Pancreas (tissue), 10 donors: ENCODE results near the gene TMED1. TPM values are rescaled to one million over a fixed set of nuclear protein-coding genes. Genes with fewer than 3 reads are reported as not detected.
A peak's percentile ranks its signal among the peaks of the same experiment; 100 is the strongest.

Experiments
- ATAC-seq, 4 donors: fragments of 200-7000 bp; cut with Tn5 transposase; one replicate each; pipeline versions ENCODE4 v1.8.0 to v1.9.1; 2020; ENCODE audit warnings: mild to moderate bottlenecking in 4 of 4, moderate library complexity in 4 of 4
- DNase-seq, 6 donors: peaks; one replicate each; pipeline ENCODE4 v3.0.0-alpha.2; 2020
- FAIRE-seq: peaks from 2 replicates; lab custom pipeline; 2012; peaks lifted over from hg19 to GRCh38; lab: Jason Lieb, UNC
- H3K27ac ChIP-seq, 4 donors: fragments of 200-600 bp; sonication (generic); 1 replicate in 3 of 4; 2 replicates in 1 of 4; pipeline versions ENCODE4 v1.5.0 to v1.8.0; 2020
- H3K27me3 ChIP-seq, 4 donors: fragments of 200-600 bp; one replicate each; pipeline ENCODE4 v1.8.0; 2021
- H3K36me3 ChIP-seq, 3 donors: fragments of 200-600 bp; sonication (generic) in 1 of 3; one replicate each; pipeline versions ENCODE4 v1.5.0 to v1.8.0; 2020 to 2021
- H3K4me1 ChIP-seq, 3 donors: fragments of 200-600 bp; one replicate each; pipeline ENCODE4 v1.8.0; 2021
- H3K4me3 ChIP-seq, 4 donors: fragments of 200-600 bp; sonication (generic) in 2 of 4; one replicate each; pipeline versions ENCODE4 v1.5.0 to v1.8.0; 2020 to 2021
- H3K9me3 ChIP-seq, 4 donors: fragments of 200-600 bp; one replicate each; pipeline ENCODE4 v1.8.0; 2021
- CTCF ChIP-seq, 4 donors: fragments of 200-600 bp; sonication (generic) in 3 of 4; IDR thresholded peaks; one replicate each; pipeline versions ENCODE4 v1.5.0 to v1.8.0; 2021; ENCODE audit warnings: antibody characterized with exemption in 4 of 4
- WGBS, 2 donors: extraction: QIAGEN DNeasy Blood & Tissue Kit; methylation state at CpG; one replicate each; pipeline ENCODE4 v1.1.7; 2013; 5-methylcytosine and 5-hydroxymethylcytosine counted together
- intact Hi-C, 3 donors: fragments of 100-400 bp; cut with DNase I; formaldehyde crosslinking; loops; one replicate each; pipeline versions ENCODE4 v1.11.1 to v1.14.2; 2022
- polyA plus RNA-seq, 2 donors: library from polyadenylated mRNA; stranded (reverse); fragments of 200-250 nt; gene quantifications; one replicate each; pipeline ENCODE4 v1.2.3, GENCODE V29; 2013
- total RNA-seq, 6 donors: library from RNA; stranded (reverse); fragmentation: NEBNext Ultra II Directional in 4 of 6; extraction: Animal tissue kit (Norgen Biotek cat#: 25700) in 4 of 6; gene quantifications; one replicate each; pipeline versions ENCODE4 v1.2.1 to v1.2.4, GENCODE V29; 2021 to 2023
- donor health status: healthy with polysubstance abuse.
- donor health status: DM: no; HTN: no; CAD: no; lungs with moderate emphysema.
- donor health status: DM: no; HTN: no; CAD: no.
- donor health status: control.
- donor health status: control.
- donor health status: Bipolar disorder and iron deficiency.
- donor health status: DM: yes; HTN: yes; CAD: no.
- donor health status: DM: no; HTN: no; CAD: no.
- donor health status: DM: no; HTN: no; CAD: no.
- donor health status: DM: yes; HTN: yes; CAD: no.

TMED1 gene
- total and polyA plus RNA-seq, 8 donors, result 13.6 to 32.3 (median 20.4) TPM

GRCh38 chr19:10848230-10848856 is 12.3 kb upstream of the TMED1 start, which contains the start of gene C19orf38:
C19orf38 (plus strand) TSS chr19:10848415; CDS start chr19:10848509, 94 bp downstream.
- no peak for TF ChIP-seq CTCF (IDR thresholded peaks at IDR 0.05)
- Histone ChIP-seq H3K4me3 (no peak within 1 kb of the TSS), H3K27me3 (no peaks in the 10 kb centered on the region), H3K27ac (no peak within 1 kb of the TSS), H3K36me3 (no peaks in the 10 kb centered on the region), H3K4me1 (no peaks in the 10 kb centered on the region), H3K9me3 (no peaks in the 10 kb centered on the region)
- peak in 2 of 4 donors; percentile 42 to 49 for ATAC-seq
- WGBS, 2 donors, result 66 to 70% methylated on average over 14 of the region's 14 CpGs
- FAIRE-seq, result no peak
- no peak for DNase-seq
- intact Hi-C loops, result no loop called here

- Histone ChIP-seq H3K27me3 (no peaks in the 10 kb centered on the region), H3K36me3 (no peaks in the 10 kb centered on the region), H3K9me3 (no peaks in the 10 kb centered on the region), H3K27ac (no peak overlapping the region), H3K4me1 (no peaks in the 10 kb centered on the region), H3K4me3 (no peak overlapping the region)
- ATAC-seq (no peak), FAIRE-seq (no peak), DNase-seq (no peak)
- 69 to 80% methylated on average over 2 of the region's 2 CpGs for WGBS, 2 donors
- no peak for TF ChIP-seq CTCF (IDR thresholded peaks at IDR 0.05)
- intact Hi-C loops, result no loop called here
Measured at GRCh38 chr19:10846500-10847202, 10.6 kb upstream of the TMED1 start.

- H3K27me3 ChIP-seq, result no peaks in the 10 kb centered on the region
- intact Hi-C loops, result no loop called here
- WGBS, 2 donors, result 91 to 92% methylated on average over 7 of the region's 7 CpGs
- H3K9me3 ChIP-seq, result no peaks in the 10 kb centered on the region
- no peak for TF ChIP-seq CTCF (IDR thresholded peaks at IDR 0.05)
- no peaks in the 10 kb centered on the region for H3K36me3 ChIP-seq
- H3K4me3 ChIP-seq, result no peak overlapping the region
- no peak overlapping the region for H3K27ac ChIP-seq
- ATAC-seq, result no peak
- no peak for FAIRE-seq
- H3K4me1 ChIP-seq, result peaks cover 0 to 6% (median 3%) of the 10 kb centered on the region in 3 donors
- no peak for DNase-seq
Measured at GRCh38 chr19:10842788-10843187, 6.8 kb upstream of the TMED1 start.

GRCh38 chr19:10839114-10840050 is 3.4 kb upstream of the TMED1 start:
- Histone ChIP-seq H3K9me3 (no peaks in the 10 kb centered on the region), H3K4me3 (no peak overlapping the region), H3K4me1 (peaks cover 0 to 6% (median 3%) of the 10 kb centered on the region in 3 donors), H3K27ac (peak overlapping the region; percentile 51 to 80 (median 73)), H3K27me3 (no peaks in the 10 kb centered on the region), H3K36me3 (no peaks in the 10 kb centered on the region)
- ATAC-seq (peak in 1 of 4 donors; percentile 3), DNase-seq (peak; percentile 65 to 87 (median 80)), FAIRE-seq (no peak)
- intact Hi-C loops, result loop anchor here in 1 of 3 donors (10.0 kb wide), 1 partner anchor 125 kb away; the partner anchor contains the start of gene DNM2
- no peak for TF ChIP-seq CTCF (IDR thresholded peaks at IDR 0.05)
- WGBS, 2 donors, result 36 to 40% methylated on average over 10 of the region's 10 CpGs
